ENCODE data around the gene GPC1.

DNA sequence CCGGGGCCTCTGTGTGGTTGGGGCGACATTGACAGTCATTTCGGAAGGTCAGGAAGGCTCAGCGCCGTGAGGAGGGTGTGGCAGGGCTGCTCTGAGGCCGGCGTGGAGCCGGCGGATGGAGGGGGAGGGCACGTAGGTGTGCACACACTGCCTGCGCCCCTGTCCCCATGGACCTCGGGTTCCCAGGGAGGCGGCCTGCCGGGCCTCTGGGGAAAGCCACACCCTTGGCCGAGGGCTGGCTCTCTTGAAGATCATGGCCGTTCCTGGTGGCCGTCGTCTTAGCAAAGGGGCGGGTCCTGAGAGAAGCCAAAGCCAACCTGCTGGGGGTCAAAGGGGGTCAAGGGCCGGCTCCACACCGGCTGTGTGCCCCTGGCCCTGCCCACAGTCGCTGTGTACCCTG lies 11.9 kb downstream of the GPC1 start:
- TF ChIP-seq, protein P1, sequence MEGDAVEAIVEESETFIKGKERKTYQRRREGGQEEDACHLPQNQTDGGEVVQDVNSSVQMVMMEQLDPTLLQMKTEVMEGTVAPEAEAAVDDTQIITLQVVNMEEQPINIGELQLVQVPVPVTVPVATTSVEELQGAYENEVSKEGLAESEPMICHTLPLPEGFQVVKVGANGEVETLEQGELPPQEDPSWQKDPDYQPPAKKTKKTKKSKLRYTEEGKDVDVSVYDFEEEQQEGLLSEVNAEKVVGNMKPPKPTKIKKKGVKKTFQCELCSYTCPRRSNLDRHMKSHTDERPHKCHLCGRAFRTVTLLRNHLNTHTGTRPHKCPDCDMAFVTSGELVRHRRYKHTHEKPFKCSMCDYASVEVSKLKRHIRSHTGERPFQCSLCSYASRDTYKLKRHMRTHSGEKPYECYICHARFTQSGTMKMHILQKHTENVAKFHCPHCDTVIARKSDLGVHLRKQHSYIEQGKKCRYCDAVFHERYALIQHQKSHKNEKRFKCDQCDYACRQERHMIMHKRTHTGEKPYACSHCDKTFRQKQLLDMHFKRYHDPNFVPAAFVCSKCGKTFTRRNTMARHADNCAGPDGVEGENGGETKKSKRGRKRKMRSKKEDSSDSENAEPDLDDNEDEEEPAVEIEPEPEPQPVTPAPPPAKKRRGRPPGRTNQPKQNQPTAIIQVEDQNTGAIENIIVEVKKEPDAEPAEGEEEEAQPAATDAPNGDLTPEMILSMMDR (conservative IDR thresholded peaks at IDR 0.05 in 1 of 2, IDR thresholded peaks at IDR 0.05 in 1 of 2; ENCODE audit: low read depth in 1 of 2, low read length in 2 of 2), result no peak
- TF ChIP-seq EZH2 (IDR thresholded peaks at IDR 0.05; ENCODE audit: low read length, missing control alignments), result no peak

Data from fibroblast of lung (primary cell).